Muscle of leg (tissue), 11 donors: ENCODE results near the gene DCAF8. TPM values are rescaled to one million over a fixed set of nuclear protein-coding genes. Genes with fewer than 3 reads are reported as not detected.

ENCODE experiments used
- DNase-seq: peaks from one replicate; pipeline ENCODE4 v3.0.0; 2013
- H3K27ac ChIP-seq: one replicate; pipeline ENCODE4 v1.5.1; 2013; ENCODE audit warnings: mild to moderate bottlenecking, low read length, control low read depth
- H3K27me3 ChIP-seq: one replicate; pipeline ENCODE4 v1.6.1; 2013; ENCODE audit warnings: low read length; ENCODE audit not compliant: control insufficient read depth, insufficient read depth
- H3K36me3 ChIP-seq: one replicate; pipeline ENCODE4 v1.6.1; 2013; ENCODE audit warnings: low read length; ENCODE audit not compliant: control insufficient read depth, insufficient read depth
- H3K4me1 ChIP-seq: one replicate; pipeline ENCODE4 v1.6.1; 2013; ENCODE audit warnings: low read length; ENCODE audit not compliant: control insufficient read depth, insufficient read depth
- H3K4me3 ChIP-seq: one replicate; pipeline ENCODE4 v1.5.1; 2013; ENCODE audit warnings: low read length, control low read depth
- H3K9me3 ChIP-seq: replicated peaks from 2 replicates; pipeline ENCODE4 v1.6.1; 2013; ENCODE audit warnings: low read depth, low read length; ENCODE audit not compliant: control insufficient read depth
- WGBS: methylation state at CpG from one replicate; pipeline ENCODE4 v1.1.5; 2013; ENCODE audit warnings: missing lambda C conversion rate; ENCODE audit not compliant: insufficient coverage; 5-methylcytosine and 5-hydroxymethylcytosine counted together
- polyA plus RNA-seq, 8 donors: library from polyadenylated mRNA; unstranded; fragments of 120-200 nt; gene quantifications; one replicate each; pipeline versions ENCODE4 v1.2.1 to v1.2.3, GENCODE V29; 2013; ENCODE audit warnings: inconsistent platforms in 1 of 8, low replicate concordance in 1 of 8; ENCODE audit not compliant: insufficient read length in 8 of 8, insufficient read depth in 1 of 8
- total RNA-seq: library from RNA; stranded (reverse); fragments of 120-200 nt; gene quantifications from one replicate; pipeline ENCODE4 v1.2.4, GENCODE V29; 2013

The DCAF8 gene
- total and polyA plus RNA-seq, 9 donors: 70.5 to 130 (median 97.0) TPM

DNA sequence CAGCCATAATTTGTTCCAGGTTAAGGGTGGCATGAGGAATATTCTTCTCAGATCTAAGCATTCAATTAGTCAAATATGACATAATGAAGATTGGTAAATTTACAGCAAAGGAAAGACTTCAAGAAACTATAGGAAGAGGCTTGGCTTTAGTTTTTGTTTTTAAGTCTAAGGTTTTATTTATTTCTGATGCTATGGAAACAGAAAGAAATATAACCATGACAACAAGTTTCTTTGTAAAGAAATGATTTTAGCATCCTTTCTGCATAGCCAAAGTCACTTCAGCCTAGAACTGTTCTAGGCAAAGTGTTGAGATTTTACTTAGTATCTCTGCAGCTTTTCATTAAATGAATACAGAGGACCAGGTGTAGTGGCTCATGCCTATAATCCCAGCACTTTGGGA lies 29.4 kb downstream of the DCAF8 start:
- H3K9me3 ChIP-seq: no peaks in the 10 kb centered on the region
- H3K27ac ChIP-seq: no peak overlapping the region
- H3K4me3 ChIP-seq: no peak overlapping the region
- no peaks in the 10 kb centered on the region for H3K4me1 ChIP-seq
- H3K27me3 ChIP-seq: no peaks in the 10 kb centered on the region
- peak; percentile 49 for DNase-seq
- peaks cover 49% of the 10 kb centered on the region for H3K36me3 ChIP-seq

DNA sequence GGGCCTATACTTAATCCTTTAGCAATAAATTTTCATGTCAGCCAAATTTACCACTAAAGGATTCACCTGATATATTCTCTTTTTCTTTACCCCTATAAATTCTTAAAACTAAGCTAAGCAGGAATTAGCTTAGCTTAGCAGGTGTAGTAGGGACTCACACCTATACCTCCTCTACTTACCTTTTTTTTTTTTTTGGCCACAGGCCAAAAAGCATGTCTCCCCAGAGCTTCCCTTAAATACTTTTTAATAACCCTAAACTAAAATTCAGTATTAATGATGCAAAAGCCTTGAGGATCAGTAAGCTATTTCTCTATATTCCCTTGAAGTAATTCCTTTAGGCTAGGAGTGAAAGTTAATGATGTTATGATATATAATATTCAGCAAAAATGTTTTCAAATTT lies 33.9 kb downstream of the DCAF8 start:
- H3K36me3 ChIP-seq: peaks cover 69% of the 10 kb centered on the region
- no peaks in the 10 kb centered on the region for H3K9me3 ChIP-seq
- H3K27me3 ChIP-seq: no peaks in the 10 kb centered on the region
- no peak overlapping the region for H3K27ac ChIP-seq
- no peak for DNase-seq
- no peak overlapping the region for H3K4me3 ChIP-seq
- no peaks in the 10 kb centered on the region for H3K4me1 ChIP-seq

DNA sequence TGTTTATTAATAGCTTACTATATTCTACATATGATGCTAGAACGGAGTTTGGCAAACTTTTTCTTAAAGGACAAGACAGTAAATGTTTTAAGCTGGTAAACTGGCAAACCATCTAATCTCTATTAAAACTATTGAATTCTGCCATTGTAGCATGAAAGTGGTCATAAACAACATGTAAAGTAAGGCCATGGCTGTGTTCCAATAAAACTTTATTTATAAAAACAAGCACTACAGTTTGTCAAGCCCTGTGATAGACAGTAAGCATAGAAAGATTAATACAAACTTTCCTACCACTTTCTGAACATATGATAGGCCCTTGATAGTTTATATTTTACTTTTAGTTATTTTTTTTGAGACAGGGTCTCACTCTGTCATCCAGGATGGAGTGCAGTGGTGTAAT lies 34.8 kb downstream of the DCAF8 start:
- H3K27me3 ChIP-seq: no peaks in the 10 kb centered on the region
- no peaks in the 10 kb centered on the region for H3K4me1 ChIP-seq
- no peaks in the 10 kb centered on the region for H3K9me3 ChIP-seq
- WGBS: no CpG with 5 or more reads among the region's 1 CpG
- no peak overlapping the region for H3K27ac ChIP-seq
- no peak for DNase-seq
- H3K4me3 ChIP-seq: no peak overlapping the region
- H3K36me3 ChIP-seq: peaks cover 78% of the 10 kb centered on the region

DNA sequence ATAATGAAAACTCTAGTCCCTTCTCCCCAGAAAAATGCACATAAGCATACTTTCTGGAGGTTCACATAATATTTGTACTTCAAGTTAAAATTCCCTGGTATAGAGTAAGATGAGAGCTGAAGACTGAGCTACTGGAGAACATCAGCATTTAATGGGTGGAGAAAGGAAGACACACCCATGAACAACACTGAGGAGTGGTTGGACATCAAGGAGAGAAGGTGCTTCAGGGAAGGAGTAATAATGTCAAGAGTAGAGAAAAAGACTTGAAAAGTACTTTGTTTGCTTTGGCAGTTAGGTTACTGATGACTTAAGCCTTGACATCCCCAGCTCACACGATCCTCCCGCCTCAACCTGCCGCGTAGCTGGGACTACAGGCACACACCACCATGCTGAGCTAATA lies 35.3 kb downstream of the DCAF8 start:
- no CpG with 5 or more reads among the region's 4 CpGs for WGBS
- H3K36me3 ChIP-seq: peaks cover 78% of the 10 kb centered on the region

DNA sequence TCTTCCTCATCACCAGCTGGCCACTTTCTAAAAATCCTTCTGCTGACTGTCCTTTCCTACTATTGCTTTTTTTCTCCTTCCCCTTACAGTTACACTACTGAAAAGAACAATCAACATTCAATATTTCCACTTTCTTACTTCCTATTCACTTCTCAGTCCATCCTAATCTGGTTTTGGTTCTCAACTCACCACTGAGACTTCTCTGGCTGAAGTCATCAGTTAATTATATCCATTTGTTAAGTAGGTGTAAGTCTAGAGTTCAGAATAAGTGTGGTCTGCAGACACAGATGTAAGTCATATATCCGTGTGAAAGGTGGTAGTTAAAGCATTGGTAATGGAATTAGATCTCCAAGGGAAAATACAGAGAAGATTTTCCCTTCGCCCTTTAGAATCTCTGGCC lies 35.7 kb downstream of the DCAF8 start:
- DNase-seq: no peak
- H3K27ac ChIP-seq: no peak overlapping the region
- no CpG with 5 or more reads among the region's 2 CpGs for WGBS
- no peak overlapping the region for H3K4me3 ChIP-seq
- no peaks in the 10 kb centered on the region for H3K9me3 ChIP-seq
- H3K36me3 ChIP-seq: peaks cover 74% of the 10 kb centered on the region
- H3K27me3 ChIP-seq: no peaks in the 10 kb centered on the region
- no peaks in the 10 kb centered on the region for H3K4me1 ChIP-seq

More for the DNA sequence above, 35.3 kb downstream of the DCAF8 start:
- H3K4me3 ChIP-seq: no peak overlapping the region
- no peak overlapping the region for H3K27ac ChIP-seq
- no peaks in the 10 kb centered on the region for H3K27me3 ChIP-seq
- no peaks in the 10 kb centered on the region for H3K4me1 ChIP-seq
- no peaks in the 10 kb centered on the region for H3K9me3 ChIP-seq
- DNase-seq: no peak

DNA sequence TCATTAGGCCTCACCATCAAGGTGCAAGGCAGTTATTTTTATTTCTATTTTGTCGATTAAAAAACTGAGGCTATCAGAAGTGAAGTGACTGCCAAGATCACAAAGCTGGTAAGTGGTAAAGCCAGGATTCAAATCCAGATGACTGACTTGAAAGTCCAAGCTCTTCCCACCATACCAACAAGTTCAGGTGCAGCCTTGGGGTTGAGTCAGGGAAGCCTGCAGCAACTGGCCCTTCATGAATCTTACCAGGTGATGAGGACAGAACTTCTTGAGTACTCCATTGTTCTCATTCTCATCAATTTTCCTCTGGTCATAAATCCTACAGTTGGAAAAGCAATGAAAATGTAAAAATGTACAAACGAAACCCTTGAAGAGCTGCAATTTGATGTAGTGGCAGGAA lies 37.0 kb downstream of the DCAF8 start:
- Histone ChIP-seq H3K9me3 (no peaks in the 10 kb centered on the region), H3K27me3 (no peaks in the 10 kb centered on the region), H3K36me3 (peaks cover 72% of the 10 kb centered on the region), H3K4me3 (no peak overlapping the region), H3K27ac (no peak overlapping the region), H3K4me1 (no peaks in the 10 kb centered on the region)
- WGBS: no CpG with 5 or more reads among the region's 2 CpGs
- no peak for DNase-seq

DNA sequence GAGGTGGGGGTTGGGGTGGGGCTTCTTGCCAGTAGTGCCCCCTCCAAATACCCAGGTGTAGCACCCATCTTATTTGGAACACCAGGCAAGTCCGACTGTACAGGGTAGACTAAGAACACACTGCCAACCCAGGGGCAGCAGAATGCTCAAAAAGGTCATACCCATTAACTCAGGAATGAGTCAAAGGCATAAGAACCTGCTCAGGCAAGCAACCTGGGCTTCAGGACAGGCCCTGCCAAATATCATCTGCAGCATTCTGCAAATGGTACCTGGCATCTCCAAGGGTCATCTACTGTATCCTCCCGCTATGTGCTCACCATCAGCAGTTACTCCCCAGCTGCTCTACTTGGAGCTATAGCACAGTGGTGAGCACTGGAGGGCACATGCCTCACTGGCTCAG lies 37.7 kb downstream of the DCAF8 start:
- Histone ChIP-seq H3K27me3 (no peaks in the 10 kb centered on the region), H3K9me3 (no peaks in the 10 kb centered on the region), H3K27ac (no peak overlapping the region), H3K4me1 (peaks cover 3% of the 10 kb centered on the region), H3K36me3 (peaks cover 76% of the 10 kb centered on the region), H3K4me3 (no peak overlapping the region)
- no peak for DNase-seq
- 100% methylated on average over 2 of the region's 2 CpGs for WGBS

DNA sequence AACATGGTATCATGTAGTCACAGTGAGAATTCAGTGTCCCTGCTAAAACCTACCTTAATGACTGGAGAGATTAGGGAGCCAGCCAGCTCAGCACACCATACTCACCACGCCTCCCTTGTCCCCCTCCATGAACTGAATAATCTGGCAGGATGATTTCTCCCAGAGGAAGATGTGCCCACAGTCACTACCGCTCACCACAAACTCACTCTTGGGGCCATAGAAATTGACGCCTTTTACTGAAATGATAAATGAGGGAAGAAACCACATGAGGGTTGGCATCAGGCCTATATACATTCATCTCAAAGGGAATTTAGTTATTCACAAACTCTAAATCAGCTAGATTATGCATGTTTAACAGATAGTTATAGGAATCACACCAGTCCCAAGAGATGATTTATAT lies 39.8 kb downstream of the DCAF8 start:
- no peaks in the 10 kb centered on the region for H3K27me3 ChIP-seq
- no peak for DNase-seq
- H3K36me3 ChIP-seq: peaks cover 82% of the 10 kb centered on the region
- no peaks in the 10 kb centered on the region for H3K9me3 ChIP-seq
- no peak overlapping the region for H3K27ac ChIP-seq
- peaks cover 18% of the 10 kb centered on the region for H3K4me1 ChIP-seq
- no peak overlapping the region for H3K4me3 ChIP-seq
- WGBS: no CpG with 5 or more reads among the region's 3 CpGs

DNA sequence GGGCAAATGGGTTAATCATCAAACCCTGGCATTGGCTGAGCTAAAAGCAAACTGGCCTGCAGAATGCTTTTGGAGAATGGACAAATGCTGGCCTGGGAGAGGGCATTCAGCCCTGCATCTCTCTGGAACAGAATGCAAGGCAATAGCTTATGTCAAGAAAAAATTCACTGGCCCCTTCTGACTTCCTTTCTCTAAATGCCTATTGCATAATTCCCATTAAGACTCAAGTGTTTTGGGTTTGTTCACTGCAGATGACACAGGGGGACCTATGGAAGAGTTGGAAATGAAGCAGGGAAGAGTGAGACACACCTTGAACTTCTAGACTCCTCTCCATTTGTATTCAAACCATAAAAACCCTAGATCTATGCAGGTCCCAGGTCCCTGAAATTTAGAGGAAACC lies 41.3 kb downstream of the DCAF8 start:
- Histone ChIP-seq H3K36me3 (peaks cover 87% of the 10 kb centered on the region), H3K27me3 (no peaks in the 10 kb centered on the region), H3K27ac (no peak overlapping the region), H3K9me3 (no peaks in the 10 kb centered on the region), H3K4me3 (no peak overlapping the region), H3K4me1 (peaks cover 22% of the 10 kb centered on the region)
- no peak for DNase-seq

DNA sequence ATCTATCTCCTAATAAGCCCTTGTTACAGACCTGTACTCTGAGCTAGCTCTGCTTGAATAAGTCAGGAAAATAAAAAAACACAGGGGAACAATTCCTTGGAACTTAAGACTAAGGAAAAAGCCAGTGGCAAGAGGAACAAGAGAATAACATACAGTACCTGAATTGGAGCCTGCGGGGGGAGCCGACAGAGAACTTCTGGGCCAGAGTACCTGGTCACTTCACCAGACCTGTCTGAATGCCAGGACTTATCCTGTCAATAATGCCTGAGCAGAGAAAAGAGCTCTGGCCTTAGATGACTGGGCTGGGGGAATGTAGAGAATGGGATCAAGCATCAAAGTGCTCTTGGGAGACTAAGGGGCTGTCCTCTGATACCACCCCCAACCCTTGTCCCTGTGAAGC lies 42.0 kb downstream of the DCAF8 start:
- peaks cover 22% of the 10 kb centered on the region for H3K4me1 ChIP-seq
- no peak overlapping the region for H3K27ac ChIP-seq
- H3K4me3 ChIP-seq: no peak overlapping the region
- H3K36me3 ChIP-seq: peaks cover 90% of the 10 kb centered on the region
- no peak for DNase-seq
- no peaks in the 10 kb centered on the region for H3K27me3 ChIP-seq
- 93% methylated on average over 2 of the region's 2 CpGs for WGBS
- H3K9me3 ChIP-seq: no peaks in the 10 kb centered on the region

DNA sequence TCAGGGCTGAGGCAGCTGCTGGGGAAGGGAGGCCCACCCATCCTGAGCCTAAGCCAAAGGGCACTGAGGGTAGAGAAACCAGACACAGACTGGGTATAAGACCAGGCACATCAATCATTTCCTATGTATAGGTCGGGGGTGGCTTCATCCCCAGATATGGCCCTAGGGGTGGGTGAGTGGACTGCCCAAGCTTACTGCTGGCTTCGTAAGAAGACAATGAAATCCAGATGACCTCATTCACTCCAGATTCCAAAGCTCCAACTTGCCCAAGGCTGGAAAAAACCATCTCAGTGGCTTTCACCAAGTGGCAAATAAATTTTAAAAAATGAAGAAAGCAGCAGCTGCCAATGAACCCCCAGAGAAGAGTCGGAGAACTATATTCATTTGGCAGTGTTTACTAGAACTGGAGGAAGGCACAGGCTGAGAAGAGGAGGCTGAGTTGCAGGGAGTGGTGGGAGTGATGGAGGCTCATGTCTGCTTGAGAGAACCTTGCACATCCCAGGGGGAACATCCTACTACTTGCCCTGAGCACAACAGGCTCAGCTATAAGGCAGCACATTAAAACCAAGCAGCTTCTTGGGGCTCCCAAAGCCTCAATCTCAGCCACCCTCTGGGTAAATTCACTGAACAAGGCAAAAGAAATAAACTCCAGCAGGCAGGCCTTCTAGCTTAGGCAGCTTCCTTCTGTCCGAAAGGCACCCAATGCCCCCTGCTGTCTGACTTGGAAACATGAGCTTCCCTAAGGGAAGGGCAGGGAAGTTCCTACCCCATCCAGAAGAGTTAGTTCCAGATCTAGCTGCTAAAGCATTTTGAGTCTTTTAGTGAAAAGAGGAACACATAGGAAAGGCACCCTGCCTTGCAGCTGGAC lies 43.1 kb downstream of the DCAF8 start:
- no peaks in the 10 kb centered on the region for H3K9me3 ChIP-seq
- H3K27me3 ChIP-seq: no peaks in the 10 kb centered on the region
- peak; percentile 80 for DNase-seq
- peaks cover 22% of the 10 kb centered on the region for H3K4me1 ChIP-seq
- H3K27ac ChIP-seq: peak overlapping the region; percentile 56
- peaks cover 90% of the 10 kb centered on the region for H3K36me3 ChIP-seq
- WGBS: 27% methylated on average over 1 of the region's 4 CpGs
- no peak overlapping the region for H3K4me3 ChIP-seq
